Mucosa of descending colon (tissue), 3 donors: ENCODE measurements around the gene CLIC1. TPM values are rescaled to one million over a fixed set of nuclear protein-coding genes. Genes with fewer than 3 reads are reported as not detected.
A peak's percentile ranks its signal among the peaks of the same experiment; 100 is the strongest.

Source experiments
- ATAC-seq: fragments of 200-7000 bp; cut with Tn5 transposase; one replicate; pipeline ENCODE4 v1.9.1; 2020; ENCODE audit warnings: mild to moderate bottlenecking, moderate library complexity
- DNase-seq, 3 donors: peaks; one replicate each; pipeline ENCODE4 v3.0.0-alpha.2; 2020
- H3K36me3 ChIP-seq: fragments of 200-600 bp; one replicate; pipeline ENCODE4 v1.8.0; 2021; ENCODE audit warnings: low read depth, mild to moderate bottlenecking
- H3K4me1 ChIP-seq: fragments of 200-600 bp; one replicate; pipeline ENCODE4 v1.8.0; 2021; ENCODE audit warnings: low read depth, mild to moderate bottlenecking
- H3K4me3 ChIP-seq: fragments of 200-600 bp; one replicate; pipeline ENCODE4 v1.8.0; 2021; ENCODE audit warnings: mild to moderate bottlenecking
- H3K9me3 ChIP-seq: fragments of 200-600 bp; one replicate; pipeline ENCODE4 v1.8.0; 2021; ENCODE audit warnings: mild to moderate bottlenecking
- CTCF ChIP-seq: fragments of 200-600 bp; IDR thresholded peaks from one replicate; pipeline ENCODE4 v1.8.0; 2022; ENCODE audit warnings: antibody characterized with exemption, mild to moderate bottlenecking
- intact Hi-C, 2 donors: fragments of 100-400 bp; cut with DNase I in 1 of 2; cut with micrococcal nuclease in 1 of 2; formaldehyde crosslinking; loops; one replicate each; pipeline versions ENCODE4 v1.11.0 to v1.11.1; 2022; cut with DNase I, micrococcal nuclease
- total RNA-seq, 3 donors: library from RNA; stranded (reverse); fragmentation: NEBNext Ultra II Directional in 2 of 3; extraction: Animal tissue kit (Norgen Biotek cat#: 25700) in 2 of 3; gene quantifications; one replicate each; pipeline versions ENCODE4 v1.2.1 to v1.2.4, GENCODE V29; 2021 to 2023
- donor health status: DM: no; HTN: no; CAD: no; lungs with moderate emphysema.
- donor health status: DM: no; HTN: no; CAD: no.
- donor health status: DM: no; HTN: yes; CAD: no.

CLIC1 gene
- total RNA-seq, 3 donors from 2014 or later: 269 to 555 (median 441) TPM

GRCh38 chr6:31721351-31722020 is 14.8 kb downstream of the CLIC1 start, which contains the start of gene LY6G6C:
TSS of gene LY6G6C (minus strand) at chr6:31721746. CDS start at chr6:31721679, 67 bp downstream.
- no peaks in the 10 kb centered on the region for H3K9me3 ChIP-seq
- intact Hi-C loops: no loop called here
- no peak for DNase-seq
- H3K36me3 ChIP-seq: no peaks in the 10 kb centered on the region
- no peak for ATAC-seq
- H3K4me3 ChIP-seq: no peak within 1 kb of the TSS
- peaks cover 21% of the 10 kb centered on the region for H3K4me1 ChIP-seq
- TF ChIP-seq CTCF: no peak

- TF ChIP-seq CTCF: no peak
- Histone ChIP-seq H3K4me3 (no peak overlapping the region), H3K9me3 (no peaks in the 10 kb centered on the region), H3K4me1 (peaks cover 16% of the 10 kb centered on the region), H3K36me3 (no peaks in the 10 kb centered on the region)
- DNase-seq: no peak
- peak; percentile 6 for ATAC-seq
- intact Hi-C loops: no loop called here
These were observed 16.0 kb downstream of the CLIC1 start for GRCh38 chr6:31720196-31720770.

- intact Hi-C loops: no loop called here
- H3K9me3 ChIP-seq: no peaks in the 10 kb centered on the region
- H3K4me1 ChIP-seq: peaks cover 21% of the 10 kb centered on the region
- no peak overlapping the region for H3K4me3 ChIP-seq
- ATAC-seq (no peak), DNase-seq (no peak)
- TF ChIP-seq CTCF: no peak
- no peaks in the 10 kb centered on the region for H3K36me3 ChIP-seq
These were observed 17.3 kb downstream of the CLIC1 start for GRCh38 chr6:31719001-31719400.

GRCh38 chr6:31718265-31718664 is 18.1 kb downstream of the CLIC1 start:
- peak; percentile 87 for ATAC-seq
- intact Hi-C loops: no loop called here
- TF ChIP-seq CTCF: no peak
- no peaks in the 10 kb centered on the region for H3K36me3 ChIP-seq
- no peak overlapping the region for H3K4me3 ChIP-seq
- peak in 2 of 3 donors; percentile 52 to 79 for DNase-seq
- H3K4me1 ChIP-seq: peaks cover 25% of the 10 kb centered on the region
- no peaks in the 10 kb centered on the region for H3K9me3 ChIP-seq

GRCh38 chr6:31717499-31718222 is 18.7 kb downstream of the CLIC1 start:
- Histone ChIP-seq H3K9me3 (no peaks in the 10 kb centered on the region), H3K4me3 (no peak overlapping the region), H3K36me3 (no peaks in the 10 kb centered on the region), H3K4me1 (peaks cover 25% of the 10 kb centered on the region)
- ATAC-seq (no peak), DNase-seq (no peak)
- TF ChIP-seq CTCF: no peak
- intact Hi-C loops: no loop called here
